Measurements from ENCODE around the gene SMTNL2.
"Not testable (repeated sequence)": the region's sequence is repeated elsewhere in the genome, so short reads cannot be mapped to it uniquely, and the experiment has no call there.

Gene SMTNL2

DNA sequence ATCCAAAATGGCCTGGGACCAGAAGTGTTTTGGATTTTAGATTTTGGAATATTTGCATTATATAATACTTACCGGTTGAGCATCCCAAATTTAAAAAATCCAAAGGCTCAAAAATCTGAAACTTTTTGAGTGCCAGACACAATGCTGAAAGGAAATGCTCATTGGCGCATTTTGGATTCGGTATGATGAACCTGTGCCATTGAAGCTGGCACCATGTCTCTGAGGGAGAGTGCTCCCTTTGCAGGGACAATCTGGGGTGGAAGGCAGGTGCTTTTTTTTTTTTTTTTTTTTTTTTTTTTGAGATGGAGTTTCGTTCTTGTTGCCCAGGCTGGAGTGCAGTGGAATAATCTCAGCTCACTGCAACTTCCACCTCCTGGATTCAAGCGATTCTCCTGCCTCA, 17.7 kb downstream of the SMTNL2 start:
- H3K4me3 ChIP-seq (ENCODE audit: control insufficient read depth, low read depth, low read length): no peak overlapping the region
- DNase-seq (ENCODE audit: low read depth): no peak
- TF ChIP-seq, protein P1, sequence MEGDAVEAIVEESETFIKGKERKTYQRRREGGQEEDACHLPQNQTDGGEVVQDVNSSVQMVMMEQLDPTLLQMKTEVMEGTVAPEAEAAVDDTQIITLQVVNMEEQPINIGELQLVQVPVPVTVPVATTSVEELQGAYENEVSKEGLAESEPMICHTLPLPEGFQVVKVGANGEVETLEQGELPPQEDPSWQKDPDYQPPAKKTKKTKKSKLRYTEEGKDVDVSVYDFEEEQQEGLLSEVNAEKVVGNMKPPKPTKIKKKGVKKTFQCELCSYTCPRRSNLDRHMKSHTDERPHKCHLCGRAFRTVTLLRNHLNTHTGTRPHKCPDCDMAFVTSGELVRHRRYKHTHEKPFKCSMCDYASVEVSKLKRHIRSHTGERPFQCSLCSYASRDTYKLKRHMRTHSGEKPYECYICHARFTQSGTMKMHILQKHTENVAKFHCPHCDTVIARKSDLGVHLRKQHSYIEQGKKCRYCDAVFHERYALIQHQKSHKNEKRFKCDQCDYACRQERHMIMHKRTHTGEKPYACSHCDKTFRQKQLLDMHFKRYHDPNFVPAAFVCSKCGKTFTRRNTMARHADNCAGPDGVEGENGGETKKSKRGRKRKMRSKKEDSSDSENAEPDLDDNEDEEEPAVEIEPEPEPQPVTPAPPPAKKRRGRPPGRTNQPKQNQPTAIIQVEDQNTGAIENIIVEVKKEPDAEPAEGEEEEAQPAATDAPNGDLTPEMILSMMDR (conservative IDR thresholded peaks at IDR 0.05; ENCODE audit: control insufficient read depth, insufficient read depth, low read depth, low read length): no peak

DNA sequence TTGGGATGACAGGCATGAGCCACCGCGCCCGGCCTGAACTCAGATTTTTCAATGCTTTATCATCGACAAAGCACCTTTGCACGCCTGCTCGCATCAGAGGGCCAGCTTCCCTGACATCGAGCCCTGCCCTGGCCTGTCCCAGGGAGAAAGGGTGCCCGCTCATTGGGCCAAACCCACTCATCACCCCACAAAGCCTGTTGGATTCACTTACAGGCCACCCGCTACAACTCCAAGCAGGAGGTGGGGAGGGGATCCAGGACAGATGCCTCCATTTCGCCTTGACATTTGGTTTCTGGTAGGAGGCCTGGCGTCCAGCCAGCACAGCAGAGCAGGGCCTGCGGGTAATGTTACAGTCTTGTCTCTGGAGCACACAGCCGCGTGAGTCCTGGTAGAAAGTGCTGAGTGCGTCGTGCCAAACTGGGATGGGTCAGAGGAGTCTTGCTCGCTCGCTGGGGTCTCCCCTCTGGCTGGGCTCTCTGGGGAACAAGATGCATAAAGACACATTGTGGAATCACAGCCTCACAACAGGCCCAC, 19.8 kb downstream of the SMTNL2 start:
- TF ChIP-seq, protein P1 (conservative IDR thresholded peaks at IDR 0.05; ENCODE audit: control insufficient read depth, insufficient read depth, low read depth, low read length): no peak
- H3K4me3 ChIP-seq (ENCODE audit: control insufficient read depth, low read depth, low read length): no peak overlapping the region
- peak; percentile 65 for DNase-seq (ENCODE audit: low read depth)

DNA sequence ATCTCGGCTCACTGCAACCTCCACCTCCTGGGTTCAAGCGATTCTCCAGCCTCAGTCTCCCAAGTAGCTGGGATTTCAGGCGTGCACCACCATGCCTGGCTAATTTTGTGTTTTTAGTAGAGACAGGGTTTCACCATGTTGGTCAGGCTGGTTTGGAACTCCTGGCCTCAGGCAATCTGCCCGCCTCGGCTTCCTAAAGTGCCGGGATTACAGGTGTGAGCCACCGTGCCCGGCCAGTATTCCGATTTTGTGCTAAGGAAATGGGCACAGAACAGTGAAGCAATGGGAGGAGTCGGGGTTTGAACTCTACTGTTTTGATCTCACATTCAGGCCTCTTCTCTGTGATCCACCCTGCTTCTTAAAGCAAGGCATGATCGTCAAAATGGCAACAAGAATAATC, 20.4 kb downstream of the SMTNL2 start:
- H3K4me3 ChIP-seq (ENCODE audit: control insufficient read depth, low read depth, low read length); DNase-seq (ENCODE audit: low read depth): not testable (repeated sequence)

DNA sequence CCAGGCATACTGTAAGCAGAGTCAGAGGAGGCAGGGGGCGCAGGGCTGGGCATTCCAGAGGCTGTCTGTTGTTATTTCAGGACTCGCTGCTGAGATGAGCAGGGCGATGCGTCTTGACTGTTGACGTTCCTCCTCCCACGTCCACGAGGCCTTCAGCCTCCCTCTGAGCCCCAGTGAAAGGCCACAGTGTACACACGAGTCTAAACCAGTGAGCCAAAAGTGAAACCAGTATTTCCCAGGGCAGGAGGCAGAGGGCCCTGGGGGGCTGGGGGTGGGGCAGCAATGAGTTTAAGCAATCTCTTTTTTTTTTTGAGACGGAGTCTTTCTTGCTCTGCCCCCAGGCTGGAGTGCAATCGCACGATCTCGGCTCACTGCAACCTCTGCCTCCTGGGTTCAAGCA, 21.5 kb downstream of the SMTNL2 start:
- TF ChIP-seq, protein P1 (conservative IDR thresholded peaks at IDR 0.05; ENCODE audit: control insufficient read depth, insufficient read depth, low read depth, low read length): no peak
- peak; percentile 72 for DNase-seq (ENCODE audit: low read depth)

DNA sequence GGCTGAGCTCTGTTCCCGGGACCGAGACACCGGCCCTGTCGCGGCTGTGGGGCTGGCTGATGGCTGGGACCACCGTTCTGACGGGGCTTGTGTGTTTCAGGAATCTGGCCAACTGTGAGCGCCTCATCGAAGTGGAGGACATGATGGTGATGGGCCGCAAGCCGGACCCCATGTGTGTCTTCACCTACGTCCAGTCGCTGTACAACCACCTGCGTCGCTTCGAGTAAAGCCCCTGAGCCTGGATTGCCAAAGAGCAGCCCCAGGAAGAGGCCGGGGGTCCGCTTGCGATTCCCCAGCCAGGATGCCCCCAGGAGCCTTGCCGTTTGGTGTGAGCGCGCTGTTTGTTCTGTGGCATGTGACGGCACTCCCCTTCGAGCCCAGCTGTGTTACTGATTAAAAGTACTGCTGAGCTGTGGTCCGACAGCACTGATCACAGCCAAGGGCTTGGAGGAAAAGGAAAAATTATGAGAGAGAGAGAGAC, 23.0 kb downstream of the SMTNL2 start:
- H3K4me3 ChIP-seq (ENCODE audit: control insufficient read depth, low read depth, low read length): no peak overlapping the region
- DNase-seq (ENCODE audit: low read depth): no peak
- TF ChIP-seq, protein P1 (conservative IDR thresholded peaks at IDR 0.05; ENCODE audit: control insufficient read depth, insufficient read depth, low read depth, low read length): no peak

More for the DNA sequence above, 21.5 kb downstream of the SMTNL2 start:
- H3K4me3 ChIP-seq (ENCODE audit: control insufficient read depth, low read depth, low read length): no peak overlapping the region

DNA sequence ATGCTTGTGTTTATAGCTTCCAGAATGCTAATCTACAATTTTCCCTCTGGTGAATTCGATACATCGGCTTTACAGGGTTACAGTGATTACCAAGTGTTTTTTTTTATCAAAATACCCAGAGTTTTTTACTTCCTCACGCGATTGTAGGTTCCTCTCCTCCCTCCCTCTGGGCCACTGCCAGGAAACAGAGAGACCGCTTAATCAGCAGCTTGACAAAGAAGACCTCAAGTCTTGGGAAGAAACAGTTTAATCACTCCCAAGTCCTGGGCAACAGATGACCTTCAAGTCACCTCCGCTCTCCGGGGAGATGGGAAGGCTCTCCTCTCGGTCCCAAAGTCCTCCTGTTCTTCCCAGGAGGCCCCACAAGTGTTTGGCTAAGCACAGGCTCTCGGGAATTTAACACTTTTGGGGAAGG, 23.5 kb downstream of the SMTNL2 start:
- no peak overlapping the region for H3K4me3 ChIP-seq (ENCODE audit: control insufficient read depth, low read depth, low read length)
- TF ChIP-seq, protein P1 (conservative IDR thresholded peaks at IDR 0.05; ENCODE audit: control insufficient read depth, insufficient read depth, low read depth, low read length): no peak
- DNase-seq (ENCODE audit: low read depth): peak; percentile 63

DNA sequence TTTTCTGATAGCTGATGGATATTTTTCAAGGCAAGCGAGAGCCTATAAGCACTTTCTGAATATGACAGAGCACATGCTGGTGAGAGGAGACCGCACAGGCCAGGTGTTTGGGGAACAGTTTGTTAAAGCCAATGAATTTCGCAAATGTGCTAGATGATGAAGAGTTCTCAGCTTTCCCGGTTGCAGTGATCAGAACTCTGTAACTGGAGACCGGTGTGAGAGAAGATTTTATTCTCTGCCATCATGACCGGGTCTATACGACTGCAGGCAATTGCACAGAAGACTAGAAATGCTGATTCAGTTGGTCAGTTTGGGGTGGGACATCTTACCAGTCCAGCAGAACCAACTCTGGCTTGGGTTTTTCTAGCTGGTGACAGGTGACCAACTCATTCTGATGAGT, 25.4 kb downstream of the SMTNL2 start:
- no peak overlapping the region for H3K4me3 ChIP-seq (ENCODE audit: control insufficient read depth, low read depth, low read length)
- TF ChIP-seq, protein P1 (conservative IDR thresholded peaks at IDR 0.05; ENCODE audit: control insufficient read depth, insufficient read depth, low read depth, low read length): no peak
- no peak for DNase-seq (ENCODE audit: low read depth)
